GM21576 (cell line): ENCODE measurements around the gene PCSK6.
"Not testable (repeated sequence)": the region's sequence is repeated elsewhere in the genome, so short reads cannot be mapped to it uniquely, and the experiment has no call there.

Experiments used
- ATAC-seq: cut with Tn5 transposase; IDR thresholded peaks from one replicate; pipeline ENCODE4 v1.9.1; 2021; ENCODE audit warnings: mild to moderate bottlenecking, moderate library complexity; ENCODE audit not compliant: unreplicated experiment

Gene PCSK6

GRCh38 chr15:101288905-101289513 is 200.5 kb downstream of the PCSK6 start:
- ATAC-seq: no peak

GRCh38 chr15:101287342-101287741 is 202.2 kb downstream of the PCSK6 start:
- not testable (repeated sequence) for ATAC-seq

GRCh38 chr15:101286471-101287114 is 202.9 kb downstream of the PCSK6 start:
- ATAC-seq: no peak

GRCh38 chr15:101283931-101284330 is 205.6 kb downstream of the PCSK6 start:
- ATAC-seq: no peak

DNA sequence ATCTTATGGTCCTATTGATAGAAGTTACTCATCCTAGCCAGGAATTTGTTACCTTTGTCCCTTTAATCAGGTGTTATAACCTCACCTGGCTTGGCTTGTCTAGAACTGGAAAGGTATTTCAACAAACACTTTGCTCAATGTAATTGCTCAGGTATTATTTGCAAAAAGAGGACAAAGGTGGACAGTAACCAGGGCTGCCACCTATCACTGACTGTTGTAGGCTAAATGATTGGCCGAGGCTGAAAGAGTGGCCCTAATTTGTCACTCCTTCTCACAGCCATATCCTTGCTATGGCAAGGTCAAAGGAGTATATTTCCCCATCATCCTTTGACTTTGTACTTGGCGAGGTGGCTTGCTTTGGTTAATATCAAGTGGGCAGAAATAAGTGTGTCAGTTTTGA is 209.5 kb downstream of the PCSK6 start:
- no peak for ATAC-seq

GRCh38 chr15:101277943-101278564 is 211.5 kb downstream of the PCSK6 start:
- ATAC-seq: no peak

DNA sequence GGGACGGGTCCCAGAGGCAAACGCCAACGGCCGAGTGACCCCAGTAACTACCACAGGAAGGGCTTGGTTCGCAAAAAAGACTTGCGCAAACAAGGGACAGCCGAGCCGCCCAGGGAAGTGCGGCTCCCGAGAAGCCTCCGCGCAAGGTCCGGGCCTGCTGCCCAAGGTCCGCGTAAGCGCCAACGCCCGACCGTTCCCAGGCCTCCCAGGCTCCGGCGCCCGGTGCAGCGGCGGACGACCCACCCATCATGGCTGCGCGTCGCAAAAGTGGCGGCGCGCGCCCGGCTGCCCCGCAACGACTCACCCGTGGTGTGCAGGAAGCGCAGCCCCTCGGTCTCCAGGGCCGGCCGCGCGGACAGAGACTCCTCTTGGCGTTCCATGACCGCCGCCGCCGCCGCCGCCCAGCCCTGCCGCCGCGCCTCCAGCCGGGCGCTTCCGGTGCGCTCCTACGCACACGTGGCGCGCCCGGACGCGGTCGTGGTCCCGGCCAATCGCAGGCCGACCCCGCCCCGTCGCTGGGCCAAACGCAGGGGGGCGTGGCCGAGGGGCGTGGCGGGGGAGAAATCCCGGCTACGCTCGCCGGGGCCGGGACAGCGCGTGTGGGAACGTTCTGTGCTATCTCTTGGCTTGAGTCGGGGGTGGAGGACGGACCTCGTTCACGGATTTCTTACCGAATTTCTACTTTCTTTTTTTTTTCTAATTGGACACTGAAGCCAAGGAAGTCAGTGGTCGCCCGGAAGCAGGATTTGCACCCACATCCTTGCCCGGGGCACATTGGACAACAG is 212.3 kb downstream of the PCSK6 start, which contains the start of gene SELENOS:
Gene SELENOS (minus strand): TSS at position 448 of the 785 bp plus-strand sequence. CDS start 68 bp downstream, at position 380.
- ATAC-seq: peak; percentile 79

DNA sequence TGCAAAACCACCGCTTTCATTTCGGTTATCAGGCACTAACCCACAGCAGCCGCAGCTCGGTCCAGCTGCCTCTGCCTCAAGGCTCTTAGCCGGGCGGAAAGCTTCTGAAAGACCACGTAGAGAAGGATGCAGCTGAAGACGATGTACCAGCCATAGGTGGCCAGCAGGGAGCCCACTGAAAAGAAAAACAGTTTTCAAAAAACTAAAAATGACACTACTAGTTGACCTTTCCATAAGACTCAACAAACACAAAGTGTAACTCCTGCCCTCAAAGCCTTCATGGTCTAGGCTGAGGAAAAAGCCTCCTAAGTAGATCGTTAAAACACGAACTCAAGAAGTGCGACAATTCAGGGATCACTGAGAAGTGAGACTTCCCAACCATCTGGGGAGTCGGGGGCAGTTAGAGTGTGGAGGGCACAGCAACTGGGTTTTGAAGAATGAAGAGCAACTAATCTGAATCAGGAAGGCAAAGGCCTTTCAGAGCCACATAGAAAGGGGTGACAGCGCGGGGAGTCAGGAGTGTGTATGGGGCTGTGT is 212.9 kb downstream of the PCSK6 start:
- peak; percentile 47 for ATAC-seq

DNA sequence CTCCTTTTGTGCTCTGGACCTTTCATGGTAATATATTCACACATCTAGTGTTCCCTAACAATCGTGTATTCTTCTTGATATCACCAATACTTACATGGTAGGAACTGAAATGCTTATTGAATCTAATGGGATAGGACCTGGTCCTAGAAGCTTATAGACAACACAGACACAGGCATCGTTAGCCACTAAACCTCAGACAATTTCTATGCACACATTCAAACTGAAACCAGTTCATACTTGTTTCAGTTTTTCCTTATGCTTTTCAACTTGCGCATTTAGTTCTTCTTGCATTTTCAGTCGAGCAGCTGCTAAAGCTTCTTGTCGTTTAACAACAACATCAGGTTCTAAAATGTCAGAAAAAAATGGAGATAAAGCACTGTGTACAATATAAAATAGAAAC is 214.5 kb downstream of the PCSK6 start:
- ATAC-seq: peak; percentile 37

DNA sequence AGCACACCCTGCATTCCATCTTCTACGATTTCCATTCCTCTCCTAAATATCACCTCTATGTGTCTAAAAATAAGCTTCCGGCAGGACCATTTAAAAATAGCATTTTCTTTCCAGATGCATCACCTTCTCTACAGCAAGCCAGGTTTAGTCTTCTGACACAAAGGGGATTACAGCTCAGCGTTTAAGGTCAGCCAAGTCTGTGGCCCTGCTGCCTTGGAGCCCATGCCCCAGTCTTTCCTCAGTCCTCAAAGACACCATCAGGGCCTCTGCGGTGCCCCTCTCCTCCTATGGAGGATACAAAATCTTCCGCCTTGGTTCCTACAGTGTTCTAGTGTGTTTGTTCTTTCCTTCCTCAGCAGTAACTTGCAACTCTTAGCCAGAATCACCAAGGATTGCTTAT is 216.0 kb downstream of the PCSK6 start:
- ATAC-seq: no peak

- no peak for ATAC-seq
Measured at GRCh38 chr15:101272584-101272983, 216.9 kb downstream of the PCSK6 start.

- ATAC-seq: no peak
Measured at GRCh38 chr15:101269479-101270223, 219.9 kb downstream of the PCSK6 start.

DNA sequence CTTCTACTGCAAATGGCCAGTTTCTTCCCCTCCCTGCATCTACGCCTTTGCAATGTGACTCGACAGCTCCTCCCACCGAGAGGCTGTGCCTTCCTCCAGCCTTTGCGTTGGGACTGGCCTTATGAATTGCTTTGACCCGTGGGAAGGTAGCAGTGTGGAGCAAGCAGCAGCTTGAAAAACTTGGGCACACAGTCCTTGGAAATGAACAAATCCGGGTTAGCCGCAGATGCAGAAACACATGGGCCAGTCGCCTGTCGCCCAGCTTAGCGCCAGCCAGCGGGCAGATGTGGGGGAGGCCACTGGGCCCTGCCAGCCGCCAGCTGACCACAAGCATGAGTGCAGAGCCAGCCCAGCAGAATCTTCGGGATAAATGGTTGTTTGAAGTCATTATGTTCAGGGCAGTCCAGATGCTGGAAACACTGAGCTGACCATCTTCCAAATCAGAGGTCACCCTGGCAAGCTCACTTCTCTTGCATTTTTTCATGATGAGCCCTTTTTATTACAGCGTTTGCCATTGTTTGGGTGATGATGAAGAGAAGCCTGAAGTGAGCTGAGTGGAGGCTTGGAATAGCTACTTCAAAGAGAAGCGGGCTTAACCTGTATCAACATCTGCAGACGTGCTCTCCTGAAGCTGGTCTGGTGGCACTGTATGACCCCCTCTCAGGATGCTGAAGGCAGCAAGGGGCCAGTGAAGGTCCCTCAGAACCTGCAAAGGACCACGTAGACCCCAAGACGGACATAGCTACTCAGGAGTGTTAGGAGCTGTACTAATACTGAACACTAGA is 222.0 kb downstream of the PCSK6 start:
- no peak for ATAC-seq

DNA sequence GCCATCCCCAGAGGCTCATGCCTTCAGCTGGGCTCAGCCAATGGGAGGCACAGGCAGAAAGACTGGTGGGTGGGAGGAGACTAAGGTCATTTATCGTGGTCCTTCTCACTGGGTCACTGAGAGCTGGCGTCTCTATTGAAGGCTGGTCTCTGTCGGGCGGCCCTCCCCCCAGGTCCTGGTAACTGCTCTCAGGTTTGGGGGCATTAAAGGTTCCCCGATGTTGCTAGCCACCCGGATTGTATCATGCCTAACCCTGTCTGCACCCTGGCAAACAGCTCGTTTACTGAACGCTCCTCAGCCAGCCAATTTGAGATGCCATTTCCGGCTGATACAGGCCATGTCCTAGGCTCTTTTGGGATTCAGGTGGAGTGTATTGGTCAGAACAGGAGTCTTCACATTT is 222.7 kb downstream of the PCSK6 start:
- no peak for ATAC-seq

- no peak for ATAC-seq
Measured at GRCh38 chr15:101266034-101266433, 223.5 kb downstream of the PCSK6 start.

GRCh38 chr15:101264911-101265641 is 224.4 kb downstream of the PCSK6 start:
- ATAC-seq: no peak

GRCh38 chr15:101264011-101264410 is 225.5 kb downstream of the PCSK6 start:
- no peak for ATAC-seq

DNA sequence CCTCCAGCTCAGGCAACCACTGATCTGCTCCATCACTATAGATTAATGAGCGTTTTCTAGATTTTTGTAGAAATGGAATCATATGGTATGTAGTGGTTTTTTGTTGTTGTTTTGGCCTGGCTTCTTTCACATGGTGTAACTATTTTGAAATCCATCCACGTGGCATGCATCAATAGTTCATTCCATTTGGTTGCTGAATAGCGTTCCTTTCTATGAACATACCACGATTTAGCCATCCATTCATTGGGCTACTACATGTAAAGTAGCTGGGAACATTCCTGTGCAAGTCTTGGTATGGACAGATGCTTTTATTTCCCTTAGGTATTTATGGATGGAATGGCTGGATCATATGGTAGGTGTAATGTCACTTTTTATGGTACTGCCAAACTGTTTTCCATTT is 227.0 kb downstream of the PCSK6 start:
- no peak for ATAC-seq
